HG02840 (cell line): Measurements from ENCODE around the gene KICS2.
A peak's percentile ranks its signal among the peaks of the same experiment; 100 is the strongest.

Experiments
- ATAC-seq: cut with Tn5 transposase; IDR thresholded peaks from one replicate; pipeline ENCODE4 v1.9.1; 2021; ENCODE audit warnings: mild to moderate bottlenecking, moderate library complexity, moderate number of reproducible peaks; ENCODE audit not compliant: unreplicated experiment, low FRiP score

The KICS2 gene

DNA sequence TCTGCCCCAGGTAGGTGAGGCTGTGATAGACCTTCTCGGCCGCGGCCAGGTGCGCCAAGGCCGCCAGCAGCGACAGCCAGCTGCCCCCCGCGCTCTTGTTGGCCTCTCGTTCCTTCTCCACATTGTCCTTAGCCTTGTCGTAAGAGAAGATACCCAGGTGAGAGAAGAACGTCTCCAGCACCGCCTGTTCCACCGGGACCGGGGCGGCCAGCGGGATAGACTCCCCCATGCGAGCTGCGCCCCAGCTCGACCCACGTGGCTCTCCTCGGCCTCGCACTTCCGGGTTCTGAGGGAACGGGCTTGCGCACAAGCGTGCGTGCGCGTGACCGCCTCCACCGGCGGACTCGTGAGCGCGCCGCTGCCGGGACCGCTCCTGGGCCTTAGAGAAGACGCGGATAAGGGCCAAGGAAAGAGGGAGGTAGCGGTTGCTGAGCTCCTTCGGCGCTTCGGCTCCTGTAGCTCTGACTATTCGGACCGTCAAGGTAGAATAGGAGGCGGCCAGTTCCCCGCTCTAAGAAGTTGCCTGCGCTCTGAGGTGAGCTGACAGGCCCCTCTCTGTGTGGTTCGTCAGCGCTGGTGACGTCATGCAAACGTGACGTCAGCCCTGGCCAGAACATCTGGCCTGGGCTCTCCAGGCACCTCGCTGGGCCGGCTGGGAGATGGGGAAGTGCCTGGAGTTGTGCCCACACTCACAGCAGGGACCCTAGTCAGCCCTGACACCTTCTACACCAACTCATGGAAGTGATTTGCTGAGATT, at the start of gene KICS2:
TSS of gene KICS2 (minus strand) at position 288 of the 757 bp plus-strand sequence. CDS start at position 229, 59 bp downstream.
- peak; percentile 95 for ATAC-seq

DNA sequence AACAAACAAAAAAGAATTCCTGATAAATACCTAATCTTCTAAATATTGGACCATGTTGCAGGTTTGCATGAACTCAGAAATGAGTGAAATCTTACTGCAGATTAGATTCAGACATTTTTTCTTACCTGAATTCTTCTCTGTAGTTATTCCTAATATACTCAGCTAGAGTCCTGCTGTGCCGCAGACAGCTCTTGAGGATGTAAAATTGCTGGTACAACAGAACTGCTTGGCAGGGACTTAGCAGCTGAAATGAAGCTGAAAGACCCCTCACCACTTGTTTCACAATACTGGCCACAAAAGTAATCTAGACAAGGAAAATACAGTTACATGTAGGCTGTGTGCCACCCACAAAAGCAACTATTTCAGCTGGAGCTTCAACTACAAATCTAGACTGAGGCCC, 48.3 kb upstream of the KICS2 start:
- ATAC-seq: no peak

DNA sequence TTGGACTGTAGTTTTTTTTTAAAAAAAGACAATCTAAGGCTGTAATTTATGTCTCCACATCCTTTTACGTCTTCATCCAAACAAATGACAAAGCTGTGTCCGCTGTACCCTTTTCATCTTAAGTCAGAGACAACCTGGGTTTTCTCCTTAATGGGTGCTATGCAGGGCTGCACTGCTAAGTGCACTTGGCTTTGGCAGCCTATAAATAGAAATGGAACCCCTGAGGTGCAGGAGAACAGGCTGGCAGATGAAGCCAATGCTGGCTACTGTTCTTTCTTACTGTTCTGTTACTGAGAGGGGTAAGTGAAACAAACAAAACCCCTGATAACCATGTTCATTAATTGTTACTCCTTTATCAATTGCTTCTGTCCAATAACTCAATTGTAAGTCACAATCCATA, 47.1 kb upstream of the KICS2 start:
- no peak for ATAC-seq

DNA sequence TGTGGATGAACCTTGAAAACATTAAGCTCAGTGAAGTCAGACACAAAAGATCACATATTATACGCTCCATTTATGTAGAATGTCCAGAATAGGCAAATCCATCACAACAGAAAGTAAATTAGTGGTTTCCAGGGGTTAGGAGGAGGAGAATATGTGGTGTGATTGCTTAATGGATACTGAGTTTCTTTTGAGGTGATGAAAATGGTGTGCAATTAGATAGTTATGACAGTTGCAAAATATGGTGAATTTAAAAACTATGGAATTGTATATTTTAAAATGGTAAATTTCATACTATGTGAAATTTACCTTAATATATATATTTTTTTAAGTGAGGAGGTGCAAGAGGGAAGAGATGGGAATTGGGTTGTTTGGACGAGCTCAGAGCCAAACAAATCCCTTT, 46.3 kb upstream of the KICS2 start:
- no peak for ATAC-seq

DNA sequence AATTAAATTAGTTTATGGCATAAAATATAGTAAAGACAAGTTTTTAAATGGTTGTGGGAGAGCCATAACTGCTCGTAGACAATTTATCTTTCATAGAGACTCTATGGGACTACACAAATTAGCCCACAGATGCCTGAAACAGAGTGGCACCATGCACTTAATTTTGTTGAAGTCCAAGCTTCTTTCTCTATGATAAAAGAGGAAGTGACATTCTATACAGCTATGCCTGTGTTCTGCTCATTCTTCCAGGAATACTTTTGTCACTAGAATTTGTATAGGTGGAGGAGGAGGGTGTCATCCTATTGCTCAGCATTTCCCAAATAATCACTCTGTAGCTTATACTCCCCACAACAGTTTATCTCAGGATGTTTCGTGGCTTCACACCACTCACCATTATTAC, 43.7 kb upstream of the KICS2 start:
- ATAC-seq: no peak

DNA sequence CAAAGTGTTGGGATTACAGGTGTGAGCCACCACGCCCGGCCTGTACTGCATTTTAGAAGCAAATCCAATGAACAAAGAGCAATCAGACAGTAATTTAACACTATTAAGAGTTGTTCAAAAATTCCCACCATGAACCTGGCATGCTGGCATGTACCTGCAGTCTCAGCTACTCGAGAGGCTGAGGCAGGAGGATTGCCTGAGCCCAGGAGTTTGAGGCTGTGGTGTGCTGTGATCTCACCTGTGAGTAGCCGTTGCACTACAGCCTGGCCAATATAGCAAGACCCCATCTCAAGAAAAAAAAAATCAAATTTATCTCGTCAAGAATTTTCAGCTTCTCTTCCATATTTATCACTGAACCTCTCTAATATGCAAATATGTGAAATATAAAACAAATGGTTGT, 39.7 kb upstream of the KICS2 start:
- ATAC-seq: no peak

DNA sequence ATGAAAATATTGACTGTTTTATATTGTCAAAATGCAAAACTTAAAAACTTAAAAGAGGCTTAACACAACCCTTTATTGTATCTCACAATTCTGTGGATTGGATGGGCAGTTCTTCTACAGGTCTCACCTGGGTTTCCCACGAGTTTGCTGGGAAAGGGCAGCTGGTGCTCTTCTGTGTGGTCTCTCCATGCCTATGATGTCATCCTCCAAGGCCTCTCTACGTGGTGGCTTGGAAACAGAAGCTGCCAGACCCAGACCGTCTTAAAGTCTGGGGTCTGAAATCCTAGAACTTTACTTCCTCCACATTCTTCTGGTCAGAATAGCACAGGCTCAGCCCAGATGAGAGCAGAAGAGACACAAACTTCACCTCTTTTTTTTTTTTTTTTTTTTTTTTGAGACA, 36.5 kb upstream of the KICS2 start:
- ATAC-seq: no peak

DNA sequence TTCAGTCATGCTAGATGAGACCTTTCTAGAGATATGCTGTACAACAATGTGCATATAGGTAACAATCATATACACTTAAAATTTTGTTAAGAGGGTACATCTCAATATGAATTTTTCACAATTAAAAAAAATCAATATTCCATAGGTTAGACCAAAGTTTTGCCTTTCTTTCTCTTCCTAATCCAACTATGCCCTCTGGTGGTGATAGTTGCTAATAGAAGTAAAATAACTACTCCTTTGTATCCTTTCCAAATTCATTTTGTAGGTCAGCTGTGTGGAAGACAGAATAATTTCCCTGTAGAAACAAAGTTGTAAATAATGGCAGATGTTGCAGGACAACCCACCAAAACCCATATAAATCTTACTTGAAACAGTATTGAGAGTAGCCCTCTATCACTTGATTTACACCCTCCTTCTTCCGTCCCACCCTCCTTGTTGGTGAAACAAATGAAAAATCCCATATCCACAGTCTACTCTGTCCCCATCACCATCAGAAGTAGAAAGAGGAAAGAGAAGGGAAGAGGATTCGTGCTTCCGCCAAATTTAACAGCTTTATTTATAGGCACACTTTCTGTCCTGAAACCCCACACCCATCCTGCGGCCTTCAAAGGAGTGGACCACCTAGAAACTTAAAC, 34.2 kb upstream of the KICS2 start:
- ATAC-seq: no peak

DNA sequence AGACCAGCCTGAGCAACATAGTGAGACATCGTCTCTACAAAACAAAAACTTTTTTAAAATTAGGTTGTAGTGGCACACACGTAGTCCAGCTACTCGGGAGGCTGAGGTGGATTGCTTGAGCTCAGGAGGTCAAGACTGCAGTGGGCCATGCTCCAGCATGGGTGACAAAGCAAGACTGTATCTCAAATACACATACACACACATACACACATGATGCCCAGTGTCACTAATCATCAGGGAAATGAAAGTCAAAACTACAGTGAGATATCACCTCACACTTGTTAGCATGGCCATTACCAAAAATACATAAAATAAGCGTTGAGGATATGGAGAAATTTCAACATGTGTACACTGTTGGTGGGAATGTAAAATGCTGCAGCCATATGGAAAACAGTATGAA, 33.2 kb upstream of the KICS2 start:
- no peak for ATAC-seq

DNA sequence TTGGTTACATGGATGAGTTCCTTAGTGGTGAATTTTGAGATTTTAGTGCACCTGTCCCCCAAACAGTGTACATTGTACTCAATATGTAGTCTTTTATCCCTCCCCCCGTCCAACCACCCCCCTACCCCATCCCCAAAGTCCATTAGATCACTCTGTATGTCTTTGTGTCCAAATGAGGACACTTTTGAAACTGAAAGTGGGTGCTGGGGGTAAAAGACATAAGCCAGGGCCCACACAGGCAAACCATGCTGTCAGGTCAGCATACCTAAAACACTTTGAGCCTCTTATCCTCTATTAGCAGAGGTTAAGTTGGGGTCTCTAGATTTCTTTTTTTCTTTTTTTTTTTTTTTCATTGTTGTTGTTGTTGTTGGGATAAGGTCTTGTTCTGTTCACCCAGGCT, 31.3 kb upstream of the KICS2 start:
- ATAC-seq: no peak

DNA sequence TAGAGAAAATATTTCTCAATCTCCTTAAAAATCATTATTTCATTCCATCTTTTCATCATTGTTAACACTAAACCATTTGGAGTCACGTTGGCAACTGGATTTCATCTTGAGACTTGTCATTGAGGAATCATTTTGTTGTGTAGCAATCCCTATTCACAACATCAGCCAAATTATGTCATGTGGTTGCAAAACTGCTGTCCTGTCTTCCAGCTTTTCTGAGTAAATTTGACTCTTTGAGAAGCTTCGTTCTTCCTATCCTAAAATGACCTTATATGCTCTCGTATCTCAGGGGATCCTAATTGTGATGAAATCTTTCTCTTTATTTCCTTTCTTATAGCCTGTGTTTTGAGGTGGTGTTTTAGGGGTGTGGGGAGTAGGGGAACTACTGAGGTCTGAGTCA, 30.6 kb upstream of the KICS2 start:
- no peak for ATAC-seq

DNA sequence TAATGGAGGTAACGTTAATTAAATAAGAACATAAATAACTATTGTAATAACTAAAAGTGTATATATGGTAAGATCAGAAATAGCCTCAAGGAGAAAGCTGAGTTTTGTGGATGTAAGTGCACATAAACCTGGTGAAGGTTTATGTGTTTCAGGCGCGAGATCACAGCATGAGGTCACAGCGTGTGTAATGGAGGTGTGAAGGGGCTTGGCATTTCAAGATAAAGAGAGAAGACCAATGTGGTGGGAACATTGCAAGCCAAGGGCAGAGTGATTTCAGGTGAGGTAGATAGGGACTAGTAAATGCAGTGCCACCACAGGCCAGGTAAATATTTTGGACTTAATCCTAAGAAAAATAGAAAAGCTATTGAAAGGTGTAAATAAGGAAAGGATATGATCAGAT, 21.7 kb upstream of the KICS2 start:
- no peak for ATAC-seq

DNA sequence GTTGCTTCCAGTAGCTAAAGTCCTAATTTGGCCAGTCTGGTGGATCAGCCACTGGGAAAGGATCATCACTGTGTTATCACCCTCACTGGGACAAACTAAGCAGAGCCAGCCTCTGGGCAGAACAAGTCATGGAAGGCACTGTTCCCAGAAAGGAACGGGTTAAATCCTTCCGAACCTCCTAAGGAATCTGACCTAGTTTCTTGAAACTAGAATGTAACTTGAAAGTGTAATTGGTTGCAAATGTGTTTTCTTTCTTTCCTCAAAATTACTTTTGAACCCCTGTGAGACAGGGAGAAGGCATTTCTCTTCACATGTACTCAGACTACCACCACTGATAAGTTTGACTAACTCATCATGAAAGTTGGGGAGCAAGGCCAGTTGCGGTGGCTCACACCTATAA, 18.7 kb upstream of the KICS2 start:
- ATAC-seq: no peak

DNA sequence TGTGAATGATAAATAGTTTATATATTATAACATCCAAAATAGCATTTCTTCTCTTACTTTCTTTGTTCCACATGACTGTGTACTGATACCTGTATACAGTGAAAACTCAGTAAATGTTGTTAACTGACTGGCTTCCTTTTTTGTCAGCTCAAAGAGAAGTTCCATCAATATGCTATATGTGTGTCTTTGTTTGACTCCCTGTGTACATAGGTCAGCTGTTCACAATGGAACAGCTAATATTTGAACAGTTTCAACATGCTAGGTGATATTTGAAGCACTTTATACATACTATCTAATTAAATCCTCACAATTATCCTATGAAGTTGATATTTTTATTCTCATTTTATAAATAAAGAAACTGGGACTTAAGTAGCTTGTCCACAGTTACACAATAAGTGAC, 15.3 kb upstream of the KICS2 start:
- no peak for ATAC-seq

DNA sequence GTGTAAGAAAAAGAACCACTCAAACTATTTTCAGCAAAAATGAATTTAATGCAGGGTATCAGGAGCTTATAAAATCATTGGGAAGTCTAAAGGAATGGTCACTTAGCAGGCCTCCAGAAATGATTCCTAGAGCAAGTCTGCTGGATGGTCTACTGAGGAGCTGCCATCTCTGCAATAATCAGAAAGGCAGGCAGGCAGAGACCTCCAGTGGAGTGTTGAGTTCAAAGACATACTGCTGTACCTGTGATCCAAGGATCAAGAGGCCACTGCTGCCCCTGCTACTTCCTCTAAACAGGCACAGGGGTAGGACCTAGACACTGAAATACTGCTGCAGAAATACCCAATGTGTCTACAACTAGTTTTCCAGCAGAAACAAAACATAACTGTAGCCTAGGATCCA, 14.5 kb upstream of the KICS2 start:
- ATAC-seq: no peak

DNA sequence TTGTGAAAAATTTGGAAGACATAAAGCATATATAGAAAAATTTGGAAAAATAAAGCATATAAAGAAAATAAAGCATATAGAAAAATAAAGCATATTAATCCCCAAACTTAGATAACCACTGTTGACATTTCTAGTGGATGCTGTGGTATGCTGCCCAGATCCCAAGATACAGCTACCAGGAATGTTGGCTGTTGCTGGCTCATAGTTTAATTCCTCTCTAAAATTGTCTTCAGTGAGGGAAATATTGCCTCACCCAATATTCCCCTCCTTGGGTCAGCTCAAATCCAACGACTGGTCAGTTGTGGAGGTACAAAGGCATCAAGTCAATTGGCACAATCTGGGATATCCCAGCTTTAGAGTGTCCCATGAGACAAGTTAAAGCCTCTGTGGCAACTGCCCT, 10.1 kb upstream of the KICS2 start:
- ATAC-seq: no peak

DNA sequence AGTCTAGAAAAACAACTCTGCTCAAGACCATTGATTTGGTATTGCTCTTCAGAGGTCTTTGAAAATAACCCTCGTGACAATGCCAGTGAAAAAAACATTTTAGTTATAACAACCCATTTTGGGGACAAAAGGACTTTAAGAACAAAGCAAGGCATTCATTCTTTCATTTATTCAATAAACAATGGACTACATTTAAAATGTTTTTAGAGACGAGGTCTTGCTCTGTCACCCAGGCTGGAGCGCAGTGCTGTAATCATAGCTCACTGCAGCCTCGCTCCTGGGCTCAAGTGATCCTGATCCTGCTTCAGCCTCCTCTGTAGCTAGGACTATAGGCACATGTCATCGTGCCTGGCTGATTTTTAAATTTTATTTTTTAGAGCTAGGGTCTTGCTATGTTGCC, 7.7 kb upstream of the KICS2 start:
- no peak for ATAC-seq

DNA sequence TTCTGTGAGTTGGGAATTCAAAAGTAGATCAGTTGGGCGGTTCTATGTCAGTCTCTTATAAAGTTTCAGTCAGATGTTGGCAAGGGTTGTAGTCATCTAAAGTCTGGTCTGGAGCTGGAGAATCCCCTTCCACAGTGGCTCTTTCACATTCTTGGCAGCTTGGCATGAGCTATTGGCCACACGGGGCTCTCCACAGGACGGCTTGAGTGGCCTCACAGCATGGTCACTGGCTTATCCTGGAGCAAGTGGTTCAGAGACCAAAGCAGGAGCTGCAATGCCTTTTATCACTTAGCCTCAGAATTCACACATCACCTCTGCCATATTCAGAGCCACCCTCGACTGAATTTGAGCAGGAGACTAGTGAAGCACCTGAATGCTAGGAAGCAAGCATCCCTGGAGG, 7.1 kb upstream of the KICS2 start:
- ATAC-seq: no peak

DNA sequence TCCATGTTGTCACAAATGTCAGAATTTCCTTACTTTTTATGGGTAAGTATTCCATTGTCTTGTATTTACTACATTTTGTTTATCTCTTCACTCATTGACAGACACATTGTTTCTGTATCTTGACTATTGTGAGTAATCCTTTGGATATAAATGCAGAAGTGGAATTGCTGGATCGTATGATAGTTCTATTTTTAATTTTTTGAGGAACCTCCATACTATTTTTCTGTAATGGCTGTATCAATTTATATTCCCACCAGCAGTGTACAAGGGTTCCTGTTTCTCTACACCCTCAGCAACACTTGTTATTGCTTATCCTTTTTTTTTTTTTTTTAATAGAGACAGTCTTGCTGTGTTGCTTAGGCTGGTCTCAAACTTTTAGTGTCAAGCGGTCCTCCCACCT, 3.5 kb upstream of the KICS2 start:
- no peak for ATAC-seq

DNA sequence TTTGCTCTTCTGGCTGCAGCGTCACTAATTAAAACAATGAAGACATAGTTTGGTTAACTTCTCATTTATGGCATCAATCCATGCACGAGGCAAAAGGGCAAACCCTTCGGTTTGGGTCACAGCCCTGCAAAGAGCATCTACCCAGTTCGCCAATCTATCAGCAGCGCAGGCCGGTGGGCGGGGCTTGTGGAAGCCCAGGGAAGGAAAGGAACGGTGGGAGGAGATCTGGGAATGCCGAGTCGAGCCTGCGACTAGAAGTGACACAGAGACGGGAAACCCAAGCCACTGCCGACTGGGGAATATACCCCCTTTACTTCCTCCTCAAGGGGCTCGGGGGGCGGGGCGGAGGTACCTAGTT, 466 bp downstream of the KICS2 start:
- ATAC-seq: peak; percentile 27

DNA sequence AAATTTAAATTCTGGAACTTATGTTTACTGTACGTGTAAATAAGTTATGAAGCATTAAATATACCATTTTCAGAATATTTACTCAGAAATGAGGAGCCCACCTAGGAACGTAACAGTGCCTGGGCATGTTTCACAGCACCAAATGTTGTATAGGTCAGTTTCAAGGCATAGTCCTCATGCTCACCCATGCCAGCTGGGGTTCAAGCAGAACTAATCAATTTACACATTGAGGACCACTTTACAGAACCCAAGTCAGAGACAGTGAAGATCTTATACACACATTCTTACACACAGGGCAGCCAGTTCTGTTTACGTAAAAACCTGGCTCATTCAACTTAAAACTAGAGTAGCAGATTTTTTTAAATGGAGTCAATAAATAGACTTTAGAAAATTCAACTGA, 2.0 kb downstream of the KICS2 start:
- no peak for ATAC-seq

DNA sequence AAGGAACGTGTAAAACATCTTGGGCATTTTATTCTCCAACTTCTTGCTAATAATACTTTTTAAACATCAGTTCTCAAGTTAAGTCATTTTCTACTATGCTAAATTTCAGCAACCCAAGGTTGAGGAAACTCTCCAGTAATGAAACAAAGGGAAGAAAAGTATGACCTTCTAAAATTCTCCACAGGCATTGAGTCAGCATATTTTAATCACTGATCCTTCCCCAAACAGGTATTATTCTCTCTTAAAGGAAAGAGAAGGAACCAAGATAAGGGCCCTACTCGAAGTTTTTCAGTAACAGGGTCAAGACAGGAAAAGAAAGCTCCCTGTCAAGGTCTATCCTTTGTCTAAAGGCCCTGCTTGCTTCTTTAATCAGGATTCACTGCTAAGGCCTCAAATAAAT, 3.0 kb downstream of the KICS2 start:
- no peak for ATAC-seq

DNA sequence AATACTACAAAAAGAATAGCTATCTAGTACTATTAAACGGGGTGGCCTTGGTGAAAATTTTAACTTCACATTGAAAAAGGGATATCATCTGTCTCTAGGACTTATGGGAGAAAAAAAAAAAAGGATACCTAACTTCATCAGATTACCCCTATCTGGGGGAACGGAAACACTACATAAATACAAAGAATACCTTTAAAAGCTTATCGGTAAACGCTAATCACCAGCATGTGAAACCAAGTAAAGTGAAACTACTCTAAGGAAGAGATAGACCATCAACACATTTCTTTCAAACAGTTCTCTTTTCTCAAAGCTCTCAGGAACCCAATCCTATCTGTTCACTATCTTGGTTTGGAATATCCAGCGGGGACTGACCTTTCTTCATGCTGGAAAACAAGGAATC, 3.5 kb downstream of the KICS2 start:
- no peak for ATAC-seq
